H4 (cell line): ENCODE data around the gene NOP16. TPM values are rescaled to one million over a fixed set of nuclear protein-coding genes. Genes with fewer than 3 reads are reported as not detected.

Source experiments
- DNase-seq: peaks from one replicate; pipeline ENCODE4 v3.0.0-alpha.2; 2015; ENCODE audit warnings: low spot score
- total RNA-seq: library from RNA; depleted of rRNA; stranded (reverse); fragments of >200 nt; shearing (Covaris generic); gene quantifications from 2 replicates; pipeline ENCODE4 v1.2.3, GENCODE V29; 2014; rRNA removed

Gene NOP16, protein sequence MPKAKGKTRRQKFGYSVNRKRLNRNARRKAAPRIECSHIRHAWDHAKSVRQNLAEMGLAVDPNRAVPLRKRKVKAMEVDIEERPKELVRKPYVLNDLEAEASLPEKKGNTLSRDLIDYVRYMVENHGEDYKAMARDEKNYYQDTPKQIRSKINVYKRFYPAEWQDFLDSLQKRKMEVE
- total RNA-seq, result 30.9 and 47.2 TPM in 2 replicates

DNA sequence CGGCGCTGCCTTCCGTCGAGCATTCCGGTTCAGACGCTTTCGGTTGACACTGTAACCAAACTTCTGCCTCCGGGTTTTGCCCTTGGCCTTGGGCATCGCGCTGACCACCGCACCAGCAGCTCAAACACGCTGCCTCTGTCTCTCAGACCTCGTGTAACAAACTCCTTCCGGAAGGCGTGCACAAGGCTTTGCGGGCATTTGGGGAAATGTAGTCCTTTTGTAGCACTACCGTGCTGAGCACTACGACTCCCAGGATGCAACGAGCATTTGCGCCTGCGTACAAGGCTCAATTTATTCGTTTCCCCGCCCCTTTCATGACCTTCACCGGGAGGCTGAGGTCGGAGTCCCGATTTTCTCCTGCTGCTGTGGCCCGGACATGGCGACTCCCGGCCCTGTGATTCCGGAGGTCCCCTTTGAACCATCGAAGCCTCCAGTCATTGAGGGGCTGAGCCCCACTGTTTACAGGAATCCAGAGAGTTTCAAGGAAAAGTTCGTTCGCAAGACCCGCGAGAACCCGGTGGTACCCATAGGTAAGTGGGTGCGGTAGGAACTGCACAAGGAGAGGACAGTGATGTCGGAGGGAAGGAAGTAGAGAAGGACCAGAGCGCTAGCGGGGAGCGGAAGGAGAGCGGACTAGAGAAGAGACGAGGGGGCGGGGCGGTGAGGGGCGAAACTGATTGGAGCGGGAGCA, at the start of gene NOP16, which contains the start of gene HIGD2A:
Gene NOP16, minus strand, starts transcription at position 155 of the 691 bp plus-strand sequence. Its CDS starts 59 bp downstream, at position 96.
Gene HIGD2A, plus strand, starts transcription at position 308 of the 691 bp plus-strand sequence. Its CDS starts 69 bp downstream, at position 377.
- peak; percentile 100 for DNase-seq

- DNase-seq, result no peak
Observed at GRCh38 chr5:176436656-176437055, 48.3 kb upstream of the NOP16 start.

DNA sequence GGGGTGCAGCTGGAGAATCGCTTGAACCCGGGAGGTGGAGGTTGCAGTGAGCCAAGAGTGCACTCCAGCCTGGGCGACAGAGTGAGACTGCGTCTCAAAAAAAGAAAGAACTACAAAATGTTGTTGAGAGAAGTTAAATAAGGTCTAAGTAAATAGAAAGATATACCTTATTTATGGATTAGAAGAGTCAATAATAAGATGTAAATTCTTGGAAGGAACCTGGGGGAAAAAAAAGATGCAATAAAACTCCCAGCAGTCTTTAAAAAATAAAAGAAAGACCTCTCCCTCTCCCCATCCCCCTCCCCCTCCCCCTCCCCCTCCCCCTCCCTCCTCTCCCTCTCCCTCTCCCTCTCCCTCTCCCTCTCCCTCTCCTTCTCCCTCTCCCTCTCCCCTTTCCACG, 44.3 kb upstream of the NOP16 start:
- no peak for DNase-seq

- DNase-seq, result no peak
Observed at GRCh38 chr5:176429972-176430371, 41.6 kb upstream of the NOP16 start.

- DNase-seq, result no peak
Observed at GRCh38 chr5:176427971-176428370, 39.6 kb upstream of the NOP16 start.

- DNase-seq, result no peak
Observed at GRCh38 chr5:176426876-176427275, 38.5 kb upstream of the NOP16 start.

- no peak for DNase-seq
Observed at GRCh38 chr5:176425791-176426190, 37.4 kb upstream of the NOP16 start.

DNA sequence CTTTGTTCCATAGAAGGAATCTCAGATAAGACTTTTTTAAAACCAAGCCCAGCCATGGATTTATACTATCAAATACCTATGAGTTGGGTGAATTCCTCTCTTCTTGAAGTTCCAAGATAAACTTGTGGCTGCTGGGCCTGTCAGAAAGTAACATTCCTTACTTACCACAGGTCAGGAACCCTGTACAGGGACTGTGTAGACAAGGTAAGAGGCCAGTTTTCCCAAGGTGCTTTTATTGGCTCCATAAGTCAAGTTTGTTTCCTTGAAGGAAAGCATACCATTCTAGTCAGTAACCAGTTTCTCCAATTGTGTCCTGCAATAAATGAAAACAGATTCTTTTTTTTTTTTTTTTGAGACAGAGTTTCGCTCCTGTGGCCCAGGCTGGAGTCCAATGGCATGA, 36.7 kb upstream of the NOP16 start:
- no peak for DNase-seq

DNA sequence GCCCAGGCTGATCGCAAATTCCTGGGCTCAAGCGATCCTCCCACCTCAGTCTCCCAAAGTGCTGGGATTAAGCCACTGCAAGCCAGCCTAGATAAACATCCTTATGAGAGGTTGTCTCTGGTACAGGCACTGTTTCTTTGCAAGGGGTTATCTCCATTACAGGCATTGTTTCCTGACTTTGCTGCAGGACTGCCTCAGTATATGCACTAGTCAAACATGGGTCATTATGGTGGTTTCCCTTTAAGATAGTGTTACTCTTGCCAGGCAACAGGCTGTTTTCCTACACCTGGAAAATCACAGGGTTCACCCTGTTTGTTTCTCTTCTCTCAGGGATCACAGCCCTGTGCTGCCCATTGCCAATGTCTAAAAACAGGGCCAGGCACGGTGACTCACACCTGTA, 35.8 kb upstream of the NOP16 start:
- DNase-seq, result no peak

DNA sequence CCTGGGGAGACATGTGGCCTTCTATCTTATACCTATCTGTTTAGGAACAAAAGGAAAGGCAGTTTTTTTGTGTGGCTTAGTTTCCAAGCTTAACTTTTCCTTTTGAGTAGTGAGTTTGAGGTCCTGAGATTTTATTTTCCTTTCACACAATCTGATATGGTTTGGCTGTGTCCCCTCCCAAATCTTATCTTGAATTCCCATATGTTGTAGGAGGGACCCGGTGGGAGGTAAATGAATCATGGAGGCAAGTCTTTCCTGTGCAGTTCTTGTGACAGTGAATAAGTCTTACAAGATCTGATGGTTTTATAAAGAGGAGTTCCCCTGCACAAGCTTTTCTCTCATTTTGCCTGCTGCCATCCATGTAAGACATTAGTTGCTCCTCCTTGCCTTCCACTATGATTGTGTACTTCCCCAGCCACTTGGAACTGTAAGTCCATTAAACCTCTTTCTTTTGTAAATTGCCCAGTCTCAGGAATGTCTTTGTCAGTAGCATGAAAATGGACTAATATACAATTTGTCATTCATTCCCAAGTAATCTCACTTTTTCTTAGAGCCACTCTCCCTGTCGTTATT, 32.7 kb upstream of the NOP16 start:
- no peak for DNase-seq

- no peak for DNase-seq
Observed at GRCh38 chr5:176420086-176420485, 31.7 kb upstream of the NOP16 start.

GRCh38 chr5:176418251-176418650, 29.9 kb upstream of the NOP16 start:
- DNase-seq, result no peak

DNA sequence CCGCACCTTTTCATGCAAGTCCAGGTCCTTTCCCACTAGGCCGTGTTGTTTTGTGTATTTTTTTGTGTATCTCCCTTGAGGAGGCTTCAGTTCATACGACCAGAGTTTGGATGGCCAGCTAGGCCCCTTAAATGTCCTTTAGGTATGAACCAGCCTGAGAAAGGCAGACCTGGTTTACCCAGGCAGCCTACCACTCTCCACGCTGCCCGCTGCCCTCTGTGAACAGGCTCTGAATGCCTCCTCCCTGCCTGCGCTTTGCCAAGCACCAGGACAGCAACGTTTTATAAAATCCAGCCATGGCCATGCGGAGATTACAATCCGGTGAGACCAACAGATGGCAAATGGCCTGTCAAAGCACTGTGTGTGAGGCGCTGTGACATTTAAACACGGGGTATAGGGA, 28.6 kb upstream of the NOP16 start:
- peak; percentile 9 for DNase-seq

DNA sequence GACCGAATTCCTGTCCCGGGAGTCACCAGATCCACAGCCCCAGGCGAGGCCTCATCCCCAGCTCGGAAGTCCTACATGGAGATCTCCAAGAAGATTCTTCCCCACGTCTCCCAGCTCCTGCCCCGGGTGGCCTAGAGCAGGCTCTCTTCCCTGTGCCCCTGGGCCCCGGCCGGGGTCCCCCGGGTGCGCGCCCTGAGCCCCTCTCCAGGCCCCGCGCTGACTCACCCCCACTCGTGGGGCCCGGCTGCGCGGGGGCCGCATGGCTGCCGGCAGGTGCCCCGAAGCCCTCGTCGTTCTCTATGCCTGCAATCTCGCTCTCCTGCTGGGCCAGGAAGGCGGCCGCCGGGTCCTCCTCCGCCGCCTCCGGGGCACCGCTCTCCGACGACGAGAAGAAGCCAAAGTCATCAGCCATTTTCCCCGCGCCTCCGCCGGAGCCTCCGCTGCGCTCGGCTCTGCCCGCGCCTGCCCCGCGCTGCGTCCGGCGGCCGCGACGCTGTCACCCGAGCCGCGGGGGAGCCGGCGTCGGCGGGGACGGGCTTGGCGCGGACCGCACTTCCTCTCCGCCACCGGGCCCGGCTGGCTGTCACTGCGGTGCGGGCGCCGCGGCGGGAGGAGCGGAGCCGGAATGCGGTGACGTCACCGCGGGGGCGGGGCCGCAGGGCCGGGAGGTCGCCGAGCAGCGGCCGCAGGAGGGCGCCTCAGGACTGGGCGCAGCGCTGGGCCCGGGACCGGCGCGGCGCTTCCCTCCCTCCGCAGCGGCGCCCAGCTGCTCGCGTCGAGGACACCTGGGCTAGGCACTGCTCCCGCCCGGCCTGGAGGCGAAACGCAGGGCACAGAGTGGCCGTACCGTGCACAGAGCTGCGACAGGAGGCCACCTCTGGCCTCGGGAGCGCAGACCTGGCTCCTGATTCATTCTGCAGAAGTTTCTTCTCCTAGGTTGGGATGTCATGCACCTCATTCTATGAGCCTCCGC, 27.8 kb upstream of the NOP16 start, which contains the start of gene CLTB:
Gene CLTB, minus strand, starts transcription at position 588 of the 973 bp plus-strand sequence. Its CDS starts 176 bp downstream, at position 412.
- DNase-seq, result peak; percentile 85

DNA sequence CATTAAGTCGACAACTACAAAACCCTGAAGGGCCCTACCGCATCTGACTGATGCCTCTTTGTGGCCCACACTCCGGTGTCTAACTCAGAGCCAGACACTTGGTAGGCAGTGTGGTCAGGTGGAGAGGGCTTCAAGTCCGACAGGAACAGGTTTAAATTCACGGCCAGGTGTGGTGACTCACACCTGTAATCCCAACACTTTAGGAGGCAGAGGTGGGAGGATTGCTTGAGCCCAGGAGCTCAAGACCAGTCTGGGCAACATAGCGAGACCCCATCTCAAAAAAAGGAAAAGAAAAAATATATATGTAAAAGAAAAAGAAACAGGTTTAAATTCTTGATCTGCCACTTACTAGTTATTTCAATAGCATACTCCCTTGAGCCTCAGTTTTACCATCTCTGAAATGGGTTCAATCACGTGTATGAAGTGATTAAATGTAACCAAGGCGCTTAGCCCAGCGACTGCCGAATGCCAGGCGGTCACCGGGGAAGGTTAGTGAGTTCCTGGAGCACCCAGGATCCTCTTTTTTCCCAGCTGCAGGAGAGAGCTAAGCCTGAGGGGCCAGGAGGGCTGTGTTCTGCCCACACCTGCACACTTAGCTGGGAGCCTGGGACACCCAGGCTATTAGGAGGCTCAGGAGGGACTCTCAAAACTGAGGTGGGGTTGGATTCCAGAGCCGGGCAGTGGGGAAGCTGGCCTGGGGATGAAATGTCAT, 27.0 kb upstream of the NOP16 start:
- peak; percentile 9 for DNase-seq

- no peak for DNase-seq
Observed at GRCh38 chr5:176414704-176415103, 26.3 kb upstream of the NOP16 start.

DNA sequence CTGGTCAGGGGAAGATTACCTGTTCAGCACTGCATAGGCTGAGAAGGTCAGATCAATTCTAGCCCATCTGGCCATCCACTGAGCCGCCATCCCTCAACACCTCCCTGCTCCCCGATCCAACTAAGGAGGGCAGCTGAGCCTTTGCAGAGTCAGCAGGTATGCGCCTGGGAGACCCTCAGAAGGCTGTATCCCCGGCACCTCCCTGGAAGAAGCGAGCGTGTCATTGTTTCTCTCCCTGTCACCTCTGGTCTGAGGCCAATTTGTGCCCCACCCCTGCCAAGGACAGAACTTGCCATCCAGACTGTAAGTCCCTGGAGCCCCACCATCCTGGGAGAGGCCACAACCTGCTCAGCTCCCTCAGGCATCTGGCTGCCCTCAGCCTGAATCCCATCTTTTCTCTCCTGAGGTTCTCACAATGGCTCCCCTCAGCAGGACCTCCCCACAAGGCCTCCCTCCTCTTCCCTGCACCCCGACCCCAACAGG, 25.4 kb upstream of the NOP16 start:
- DNase-seq, result peak; percentile 8

- peak; percentile 6 for DNase-seq
Observed at GRCh38 chr5:176413255-176413565, 24.8 kb upstream of the NOP16 start.

DNA sequence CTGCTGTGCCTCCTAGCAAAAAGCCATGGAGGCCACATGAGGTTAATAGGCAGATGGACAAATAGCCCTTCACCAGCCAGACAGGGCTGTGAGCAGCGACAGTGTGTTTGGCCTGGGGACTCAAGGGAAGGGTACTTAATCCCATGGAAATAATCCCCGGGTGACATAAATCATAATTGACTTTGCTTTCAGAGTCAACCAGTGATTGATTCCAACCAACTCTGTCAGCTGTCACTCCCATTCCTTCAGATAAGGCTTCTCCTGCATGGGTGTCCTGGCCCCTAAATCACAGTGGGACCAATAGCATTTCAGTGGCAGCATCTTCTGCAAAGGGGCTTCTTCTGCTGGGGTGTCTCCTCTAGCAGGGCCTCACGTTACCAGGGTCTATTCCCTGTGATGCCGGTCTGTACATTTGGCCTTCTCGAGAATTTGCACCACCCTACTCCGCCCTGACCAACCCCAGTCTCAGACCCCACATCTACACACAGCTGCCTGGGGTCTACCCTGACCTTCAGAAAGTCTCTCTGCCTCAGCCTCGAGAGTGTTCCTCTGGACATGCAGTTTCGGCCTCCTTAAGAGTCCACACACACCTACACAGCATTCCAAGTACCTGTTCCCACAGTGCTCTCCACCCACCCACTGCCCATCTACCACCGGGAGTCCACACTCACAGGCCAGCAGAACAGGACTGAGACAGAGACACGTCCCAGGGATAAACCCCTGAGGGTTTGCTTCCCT, 24.3 kb upstream of the NOP16 start:
- peak; percentile 4 for DNase-seq

GRCh38 chr5:176410486-176411180, 22.2 kb upstream of the NOP16 start:
- DNase-seq, result no peak
